Trophoblast cell (in vitro differentiated cells and primary cell): ENCODE results near the gene PXDN.

Experiments used
- DNase-seq, 2 donors: peaks; one replicate each; pipeline ENCODE4 v3.0.0-alpha.2; 2016
- H2AFZ ChIP-seq: 2 replicates; pipeline ENCODE4 v1.6.1; 2013; ENCODE audit warnings: low read length, moderate library complexity, mild to moderate bottlenecking; ENCODE audit not compliant: insufficient read depth, poor library complexity
- H2AK5ac ChIP-seq: 2 replicates; pipeline ENCODE4 v1.6.1; 2013; ENCODE audit warnings: mild to moderate bottlenecking, low read length
- H2BK120ac ChIP-seq: 2 replicates; pipeline ENCODE4 v1.6.1; 2013; ENCODE audit warnings: low read length, mild to moderate bottlenecking, moderate library complexity; ENCODE audit not compliant: insufficient read depth, poor library complexity
- H2BK12ac ChIP-seq: 2 replicates; pipeline ENCODE4 v1.6.1; 2013; ENCODE audit warnings: mild to moderate bottlenecking, low read length, moderate library complexity
- H2BK5ac ChIP-seq: 2 replicates; pipeline ENCODE4 v1.6.1; 2013; ENCODE audit warnings: low read length, low read depth, moderate library complexity, mild to moderate bottlenecking; ENCODE audit not compliant: poor library complexity
- H3K14ac ChIP-seq: 2 replicates; pipeline ENCODE4 v1.6.1; 2013; ENCODE audit warnings: mild to moderate bottlenecking, low read length
- H3K18ac ChIP-seq: 2 replicates; pipeline ENCODE4 v1.6.1; 2013; ENCODE audit warnings: mild to moderate bottlenecking, low read length
- H3K23ac ChIP-seq: 2 replicates; pipeline ENCODE4 v1.6.1; 2013; ENCODE audit warnings: low read length
- H3K27ac ChIP-seq: 2 replicates; pipeline ENCODE4 v1.5.1; 2013; ENCODE audit warnings: low read depth, mild to moderate bottlenecking, inconsistent platforms, low read length, moderate library complexity
- H3K27me3 ChIP-seq: 2 replicates; pipeline ENCODE4 v1.6.1; 2013; ENCODE audit warnings: inconsistent platforms, mild to moderate bottlenecking, low read length, moderate library complexity; ENCODE audit not compliant: insufficient read depth
- H3K36me3 ChIP-seq, 2 experiments: 1 replicate in 1 of 2; 2 replicates in 1 of 2; pipeline ENCODE4 v1.6.1; 2013; ENCODE audit warnings: low read length in 2 of 2, mild to moderate bottlenecking in 2 of 2, moderate library complexity in 1 of 2; ENCODE audit not compliant: insufficient read depth in 2 of 2, control insufficient read depth in 1 of 2
- H3K4ac ChIP-seq: 2 replicates; pipeline ENCODE4 v1.6.1; 2013; ENCODE audit warnings: low read depth, mild to moderate bottlenecking, low read length, moderate library complexity
- H3K4me1 ChIP-seq, 2 experiments: 1 replicate in 1 of 2; 2 replicates in 1 of 2; pipeline ENCODE4 v1.6.1; 2013; ENCODE audit warnings: low read length in 2 of 2, mild to moderate bottlenecking in 2 of 2, moderate library complexity in 1 of 2; ENCODE audit not compliant: insufficient read depth in 2 of 2, control insufficient read depth in 1 of 2
- H3K4me2 ChIP-seq: 2 replicates; pipeline ENCODE4 v1.6.1; 2013; ENCODE audit warnings: inconsistent platforms, mild to moderate bottlenecking, low read length, moderate library complexity
- H3K4me3 ChIP-seq: 2 replicates; pipeline ENCODE4 v1.5.1; 2013; ENCODE audit warnings: mild to moderate bottlenecking, low read depth, low read length, inconsistent platforms
- H3K79me1 ChIP-seq: one replicate; pipeline ENCODE4 v1.6.1; 2013; ENCODE audit warnings: low read length
- H3K79me2 ChIP-seq: 2 replicates; pipeline ENCODE4 v1.6.1; 2013; ENCODE audit warnings: low read length, mild to moderate bottlenecking; ENCODE audit not compliant: control insufficient read depth, insufficient read depth, poor library complexity
- H3K9ac ChIP-seq: 2 replicates; pipeline ENCODE4 v1.6.1; 2013; ENCODE audit warnings: mild to moderate bottlenecking, low read length
- H3K9me3 ChIP-seq: 2 replicates; pipeline ENCODE4 v1.6.1; 2013; ENCODE audit warnings: low read depth, mild to moderate bottlenecking, control low read depth, inconsistent platforms, low read length; ENCODE audit not compliant: insufficient read depth
- H4K12ac ChIP-seq: 2 replicates; pipeline ENCODE4 v1.6.1; 2013; ENCODE audit warnings: low read depth, mild to moderate bottlenecking, low read length, moderate library complexity
- H4K8ac ChIP-seq: 2 replicates; pipeline ENCODE4 v1.6.1; 2013; ENCODE audit warnings: low read depth, mild to moderate bottlenecking, low read length, moderate library complexity
- H4K91ac ChIP-seq: one replicate; pipeline ENCODE4 v1.6.1; 2013; ENCODE audit warnings: low read depth, mild to moderate bottlenecking, low read length, moderate library complexity
- WGBS: extraction: QIAGEN DNeasy Blood & Tissue Kit; methylation state at CpG from one replicate; pipeline ENCODE4 v1.1.7; 2013; ENCODE audit warnings: missing lambda C conversion rate; ENCODE audit not compliant: insufficient read length, insufficient coverage; ENCODE audit errors: extremely low coverage; 5-methylcytosine and 5-hydroxymethylcytosine counted together

PXDN gene

DNA sequence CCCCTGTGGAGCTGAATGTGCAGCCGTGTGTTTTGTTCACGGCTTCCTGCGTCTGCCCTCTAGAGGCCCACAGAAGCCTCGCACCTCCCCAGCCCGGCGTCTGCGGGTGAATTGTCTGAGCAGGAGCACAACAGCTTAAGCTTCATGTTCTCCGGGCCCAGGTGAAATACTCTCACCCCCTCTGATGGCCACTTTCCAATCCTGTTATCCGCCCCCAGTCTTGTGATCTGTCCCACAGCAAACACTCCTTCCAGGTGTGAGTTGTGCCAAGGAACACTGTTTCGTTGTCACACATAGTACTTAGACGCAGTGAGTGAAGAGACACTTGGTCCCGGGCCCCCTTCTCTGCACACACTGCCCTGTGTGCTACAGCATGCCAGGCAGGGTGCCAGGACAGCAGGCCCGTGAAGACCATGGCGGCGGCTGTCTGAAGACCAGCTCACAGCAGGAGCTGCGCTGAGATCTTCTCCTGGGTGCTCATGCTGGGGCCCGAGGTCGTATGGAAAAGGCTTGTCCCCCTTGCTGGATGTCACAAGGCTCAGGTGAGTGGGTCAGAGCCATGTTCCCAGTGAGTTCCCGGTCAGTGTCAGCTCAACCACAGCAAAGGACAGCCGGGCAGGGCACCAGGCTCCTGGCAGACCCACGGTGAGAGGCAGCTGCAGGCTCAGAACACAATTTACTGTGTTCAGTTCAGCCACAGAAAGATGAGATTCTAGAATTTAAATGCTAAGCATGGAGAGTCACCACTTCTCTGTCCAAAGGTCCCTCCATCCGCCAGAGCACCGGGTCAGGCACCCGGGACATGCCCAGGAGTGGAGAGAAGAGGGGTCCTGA, 6.8 kb upstream of the PXDN start:
- DNase-seq: peak; percentile 56 to 73
- Histone ChIP-seq H3K9me3 (peaks cover 30% of the 10 kb centered on the region), H3K18ac (no peak overlapping the region), H3K79me1 (no peaks in the 10 kb centered on the region), H3K27ac (no peak overlapping the region), H2AK5ac (no peak overlapping the region), H3K9ac (no peak overlapping the region), H3K27me3 (no peaks in the 10 kb centered on the region), H3K36me3 (no peaks in the 10 kb centered on the region), H3K4me2 (no peak overlapping the region), H2BK12ac (peak overlapping the region; percentile 33), H3K79me2 (no peaks in the 10 kb centered on the region), H4K12ac (no peak overlapping the region), H4K8ac (no peak overlapping the region), H2AFZ (no peak overlapping the region), H3K4me3 (no peak overlapping the region), H3K23ac (no peak overlapping the region), H4K91ac (peak overlapping the region; percentile 23), H3K4me1 (peaks cover 15% of the 10 kb centered on the region in 2 experiments), H3K14ac (peak overlapping the region; percentile 25), H2BK120ac (no peak overlapping the region), H2BK5ac (no peak overlapping the region), H3K4ac (no peak overlapping the region)
- no CpG with 5 or more reads among the region's 24 CpGs for WGBS

DNA sequence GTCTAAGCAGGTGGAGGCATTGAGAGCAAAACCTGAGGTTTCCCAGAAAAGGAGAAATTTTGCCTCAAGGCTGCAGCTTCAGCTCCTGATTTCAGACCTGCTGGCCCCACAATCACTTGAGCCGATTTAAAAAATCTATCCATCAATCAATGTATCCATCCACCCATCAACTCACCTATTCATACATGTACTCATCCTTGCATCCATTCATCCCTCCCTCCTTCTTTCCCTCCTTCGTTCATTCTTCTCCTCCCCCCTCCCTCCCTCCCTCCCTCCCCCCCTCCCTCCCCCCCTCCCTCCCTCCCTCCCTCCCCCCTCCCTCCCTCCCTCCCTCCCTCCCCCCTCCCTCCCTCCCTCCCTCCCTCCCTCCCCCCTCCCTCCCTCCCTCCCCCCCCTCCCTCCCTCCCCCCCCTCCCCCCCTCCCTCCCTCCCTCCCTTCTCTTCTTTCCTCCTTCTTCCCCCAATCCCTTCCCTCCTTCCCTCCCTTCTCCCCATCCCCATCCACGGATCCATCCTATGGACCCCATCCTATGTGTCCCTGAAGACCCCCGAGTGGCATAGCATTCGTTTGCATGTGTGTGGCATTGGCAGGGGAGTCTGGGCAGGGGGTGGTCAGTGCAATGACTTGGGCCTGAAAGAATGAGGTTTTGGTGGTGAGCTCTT, 6.1 kb upstream of the PXDN start:
- H3K27me3 ChIP-seq: no peaks in the 10 kb centered on the region
- DNase-seq: no peak
- H3K4me1 ChIP-seq: peaks cover 15% of the 10 kb centered on the region in 2 experiments
- no peak overlapping the region for H3K23ac ChIP-seq
- H2AFZ ChIP-seq: no peak overlapping the region
- no peak overlapping the region for H3K4ac ChIP-seq
- no peak overlapping the region for H4K91ac ChIP-seq
- no peak overlapping the region for H3K9ac ChIP-seq
- peaks cover 0 to 4% of the 10 kb centered on the region in 2 experiments for H3K36me3 ChIP-seq
- no peak overlapping the region for H3K4me3 ChIP-seq
- no peaks in the 10 kb centered on the region for H3K79me2 ChIP-seq
- no peak overlapping the region for H2BK12ac ChIP-seq
- H2BK5ac ChIP-seq: no peak overlapping the region
- H4K8ac ChIP-seq: no peak overlapping the region
- no peak overlapping the region for H3K18ac ChIP-seq
- WGBS: 100% methylated on average over 1 of the region's 5 CpGs
- H2BK120ac ChIP-seq: no peak overlapping the region
- peaks cover 27% of the 10 kb centered on the region for H3K9me3 ChIP-seq
- no peak overlapping the region for H3K27ac ChIP-seq
- no peak overlapping the region for H3K4me2 ChIP-seq
- no peak overlapping the region for H4K12ac ChIP-seq
- no peak overlapping the region for H3K14ac ChIP-seq
- no peak overlapping the region for H2AK5ac ChIP-seq
- H3K79me1 ChIP-seq: no peaks in the 10 kb centered on the region

DNA sequence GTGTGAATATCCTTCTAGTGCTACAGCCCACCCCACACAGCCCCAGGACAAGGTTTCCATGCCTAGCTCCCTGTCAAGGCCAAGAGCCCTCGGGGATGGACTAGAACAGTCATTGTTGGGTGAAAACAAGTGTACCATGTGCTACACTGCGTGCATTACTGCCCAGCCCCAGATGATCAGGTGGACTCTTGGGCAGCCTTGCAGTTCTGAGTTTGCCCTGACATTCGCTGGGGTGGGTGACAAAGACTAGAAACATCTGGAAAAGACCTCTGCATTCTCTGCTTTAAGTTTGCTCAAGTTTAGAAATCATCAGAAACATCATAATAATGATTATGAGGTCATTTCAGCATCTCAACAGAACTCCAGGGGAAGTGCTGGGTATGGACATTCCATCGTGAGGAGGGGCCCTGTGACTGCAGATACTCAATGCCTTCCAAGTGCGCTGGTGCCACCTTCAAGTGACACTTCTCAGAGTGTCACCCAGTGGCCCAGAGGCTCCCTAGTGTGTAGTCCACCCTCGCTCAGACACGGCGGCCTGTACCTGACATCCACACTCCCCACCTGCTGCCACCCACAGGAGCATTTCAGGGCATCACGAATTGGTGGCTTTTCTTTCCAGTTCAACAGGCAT, 5.3 kb upstream of the PXDN start:
- Histone ChIP-seq H3K9me3 (peaks cover 19% of the 10 kb centered on the region), H4K91ac (no peak overlapping the region), H2AFZ (no peak overlapping the region), H3K79me1 (peaks cover under 1% of the 10 kb centered on the region), H3K4ac (no peak overlapping the region), H3K4me1 (peaks cover 15 to 20% of the 10 kb centered on the region in 2 experiments), H3K4me2 (no peak overlapping the region), H4K12ac (no peak overlapping the region), H3K18ac (no peak overlapping the region), H3K27ac (no peak overlapping the region), H2BK5ac (no peak overlapping the region), H2AK5ac (no peak overlapping the region), H3K23ac (no peak overlapping the region), H2BK12ac (no peak overlapping the region), H3K27me3 (no peaks in the 10 kb centered on the region), H4K8ac (no peak overlapping the region), H3K4me3 (no peak overlapping the region), H3K14ac (no peak overlapping the region), H3K36me3 (peaks cover 0 to 4% of the 10 kb centered on the region in 2 experiments), H3K79me2 (no peaks in the 10 kb centered on the region), H2BK120ac (no peak overlapping the region), H3K9ac (no peak overlapping the region)
- WGBS: no CpG with 5 or more reads among the region's 9 CpGs
- DNase-seq: no peak

DNA sequence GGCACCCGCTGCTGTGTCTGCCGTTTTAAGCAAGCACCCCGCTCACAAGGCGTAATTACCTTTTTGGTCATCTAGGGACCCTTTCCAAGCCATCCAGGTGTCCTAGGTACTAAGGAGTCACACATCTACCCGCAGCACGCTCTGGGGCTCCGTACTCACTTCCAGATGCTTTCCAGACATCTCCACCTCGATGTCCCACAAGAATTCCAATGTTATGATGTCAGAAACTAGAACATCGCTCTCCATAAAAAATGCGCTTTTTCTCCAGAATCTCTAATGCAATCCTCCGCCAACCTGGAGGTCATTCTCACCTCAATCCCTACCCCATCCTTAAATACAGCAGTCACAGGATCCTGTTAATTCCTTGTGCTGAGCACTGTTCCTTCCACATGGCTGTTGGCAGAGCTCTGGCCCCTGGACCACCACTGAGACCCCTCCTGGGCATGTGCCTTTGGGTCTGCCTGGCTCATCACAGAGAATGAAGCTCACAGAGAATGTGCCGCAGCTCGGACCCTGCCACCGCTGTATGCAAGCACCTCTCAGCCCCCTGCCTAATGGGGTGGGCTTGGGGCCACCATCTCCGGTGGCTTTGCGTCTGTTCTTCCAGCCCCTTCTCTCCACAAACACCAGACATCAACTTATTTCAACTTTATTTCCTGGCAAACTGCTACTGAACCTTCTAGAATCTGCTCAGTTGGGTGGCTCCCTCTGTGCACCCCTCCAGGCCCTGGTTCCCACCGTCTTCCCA, 4.6 kb upstream of the PXDN start:
- Histone ChIP-seq H3K4me3 (no peak overlapping the region), H3K23ac (no peak overlapping the region), H3K4ac (no peak overlapping the region), H2BK5ac (no peak overlapping the region), H3K4me2 (no peak overlapping the region), H3K36me3 (peaks cover 0 to 4% of the 10 kb centered on the region in 2 experiments), H3K9ac (no peak overlapping the region), H2BK120ac (no peak overlapping the region), H2AFZ (no peak overlapping the region), H2BK12ac (peak overlapping the region; percentile 10), H3K18ac (peak overlapping the region; percentile 47), H3K27me3 (no peaks in the 10 kb centered on the region), H3K4me1 (peaks cover 15 to 20% of the 10 kb centered on the region in 2 experiments), H4K12ac (no peak overlapping the region), H3K79me1 (peaks cover 6% of the 10 kb centered on the region), H3K9me3 (peaks cover 12% of the 10 kb centered on the region), H3K14ac (peak overlapping the region; percentile 25), H3K27ac (no peak overlapping the region), H4K91ac (no peak overlapping the region), H4K8ac (no peak overlapping the region), H3K79me2 (peaks cover 2% of the 10 kb centered on the region), H2AK5ac (no peak overlapping the region)
- DNase-seq: peak in 1 of 2 donors; percentile 51
- WGBS: no CpG with 5 or more reads among the region's 17 CpGs
